WTC11 (cell line): ENCODE results near the gene GSTA4.
"Not testable (repeated sequence)": the region's sequence is repeated elsewhere in the genome, so short reads cannot be mapped to it uniquely, and the experiment has no call there.

Source experiments
- ATF2 ChIP-seq: sonication (generic); formaldehyde crosslinking; IDR thresholded peaks from 2 replicates; pipeline ENCODE4 v1.8.1; 2022; ENCODE audit warnings: low read depth, missing genetic modification reagents, borderline replicate concordance
- CTCF ChIP-seq: fragments of 200-600 bp; IDR thresholded peaks from 2 replicates; pipeline ENCODE4 v1.8.0; 2022; ENCODE audit warnings: antibody characterized with exemption
- E2F1 ChIP-seq: sonication (generic); formaldehyde crosslinking; IDR thresholded peaks from 2 replicates; pipeline ENCODE4 v1.8.0; 2022; ENCODE audit warnings: mild to moderate bottlenecking, missing genetic modification reagents
- IRF2 ChIP-seq: sonication (generic); formaldehyde crosslinking; IDR thresholded peaks from 2 replicates; pipeline ENCODE4 v1.8.0; 2022; ENCODE audit warnings: low read depth, missing genetic modification reagents, borderline replicate concordance
- JUN ChIP-seq: sonication (generic); formaldehyde crosslinking; IDR thresholded peaks from 2 replicates; pipeline ENCODE4 v1.8.0; 2023; ENCODE audit warnings: mild to moderate bottlenecking, missing genetic modification reagents
- MAX ChIP-seq: sonication (generic); formaldehyde crosslinking; IDR thresholded peaks from 2 replicates; pipeline ENCODE4 v1.8.0; 2022; ENCODE audit warnings: mild to moderate bottlenecking, missing genetic modification reagents
- NR1H2 ChIP-seq: sonication (generic); formaldehyde crosslinking; IDR thresholded peaks from 2 replicates; pipeline ENCODE4 v1.9.0; 2021; ENCODE audit warnings: mild to moderate bottlenecking, moderate library complexity, missing genetic modification reagents
- NR2C2 ChIP-seq: sonication (generic); formaldehyde crosslinking; IDR thresholded peaks from 2 replicates; pipeline ENCODE4 v1.8.0; 2022; ENCODE audit warnings: mild to moderate bottlenecking, missing genetic modification reagents
- NR3C1 ChIP-seq: sonication (generic); formaldehyde crosslinking; conservative IDR thresholded peaks from 2 replicates; pipeline ENCODE4 v1.8.1; 2023; ENCODE audit warnings: low read depth, mild to moderate bottlenecking, missing genetic modification reagents
- PRRX2 ChIP-seq: fragments of 250-450 bp; sonication (Bioruptor Pico); IDR thresholded peaks from 2 replicates; pipeline ENCODE4 v1.8.0; 2021; ENCODE audit warnings: mild to moderate bottlenecking
- SP1 ChIP-seq: sonication (generic); formaldehyde crosslinking; conservative IDR thresholded peaks from 2 replicates; pipeline ENCODE4 v1.8.1; 2022; ENCODE audit warnings: missing genetic modification reagents
- ZNF121 ChIP-seq: sonication (generic); formaldehyde crosslinking; IDR thresholded peaks from 2 replicates; pipeline ENCODE4 v1.8.0; 2023; ENCODE audit warnings: missing genetic modification reagents
- TF ChIP-seq, protein P1 (sequence below): sonication (generic); formaldehyde crosslinking; IDR thresholded peaks from 2 replicates; pipeline ENCODE4 v1.8.0; 2022; ENCODE audit warnings: missing genetic modification reagents

DNA sequence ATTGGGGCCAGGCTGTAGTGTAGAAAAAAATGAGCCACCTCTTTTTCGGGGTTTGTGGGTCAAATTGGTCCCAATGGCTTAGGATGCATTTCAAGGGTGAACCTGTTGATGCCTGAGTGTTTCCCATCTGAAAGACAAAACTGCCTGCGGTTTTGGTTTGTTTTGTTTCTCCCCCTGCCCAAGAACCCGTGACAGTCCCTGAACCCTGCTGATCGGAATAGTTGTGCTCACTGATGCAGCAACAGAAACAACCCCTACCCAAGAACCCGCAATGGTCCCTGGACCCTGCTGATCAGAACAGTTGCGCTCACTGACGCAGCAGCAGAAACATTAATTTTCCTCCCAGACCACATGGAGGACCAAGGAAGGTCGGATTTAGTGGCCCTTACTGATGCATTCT, 34.9 kb downstream of the GSTA4 start:
- TF ChIP-seq NR3C1 (CRISPR knock-in tag); PRRX2; CTCF; NR1H2 (CRISPR knock-in tag); JUN; IRF2; ZNF121 (CRISPR knock-in tag); NR2C2; MAX (CRISPR knock-in tag); ATF2 (CRISPR knock-in tag); E2F1 (CRISPR knock-in tag); SP1 (CRISPR knock-in tag): not testable (repeated sequence)
- TF ChIP-seq, protein P1, sequence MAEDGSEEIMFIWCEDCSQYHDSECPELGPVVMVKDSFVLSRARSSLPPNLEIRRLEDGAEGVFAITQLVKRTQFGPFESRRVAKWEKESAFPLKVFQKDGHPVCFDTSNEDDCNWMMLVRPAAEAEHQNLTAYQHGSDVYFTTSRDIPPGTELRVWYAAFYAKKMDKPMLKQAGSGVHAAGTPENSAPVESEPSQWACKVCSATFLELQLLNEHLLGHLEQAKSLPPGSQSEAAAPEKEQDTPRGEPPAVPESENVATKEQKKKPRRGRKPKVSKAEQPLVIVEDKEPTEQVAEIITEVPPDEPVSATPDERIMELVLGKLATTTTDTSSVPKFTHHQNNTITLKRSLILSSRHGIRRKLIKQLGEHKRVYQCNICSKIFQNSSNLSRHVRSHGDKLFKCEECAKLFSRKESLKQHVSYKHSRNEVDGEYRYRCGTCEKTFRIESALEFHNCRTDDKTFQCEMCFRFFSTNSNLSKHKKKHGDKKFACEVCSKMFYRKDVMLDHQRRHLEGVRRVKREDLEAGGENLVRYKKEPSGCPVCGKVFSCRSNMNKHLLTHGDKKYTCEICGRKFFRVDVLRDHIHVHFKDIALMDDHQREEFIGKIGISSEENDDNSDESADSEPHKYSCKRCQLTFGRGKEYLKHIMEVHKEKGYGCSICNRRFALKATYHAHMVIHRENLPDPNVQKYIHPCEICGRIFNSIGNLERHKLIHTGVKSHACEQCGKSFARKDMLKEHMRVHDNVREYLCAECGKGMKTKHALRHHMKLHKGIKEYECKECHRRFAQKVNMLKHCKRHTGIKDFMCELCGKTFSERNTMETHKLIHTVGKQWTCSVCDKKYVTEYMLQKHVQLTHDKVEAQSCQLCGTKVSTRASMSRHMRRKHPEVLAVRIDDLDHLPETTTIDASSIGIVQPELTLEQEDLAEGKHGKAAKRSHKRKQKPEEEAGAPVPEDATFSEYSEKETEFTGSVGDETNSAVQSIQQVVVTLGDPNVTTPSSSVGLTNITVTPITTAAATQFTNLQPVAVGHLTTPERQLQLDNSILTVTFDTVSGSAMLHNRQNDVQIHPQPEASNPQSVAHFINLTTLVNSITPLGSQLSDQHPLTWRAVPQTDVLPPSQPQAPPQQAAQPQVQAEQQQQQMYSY, result not testable (repeated sequence)
